MM.1S (cell line): ENCODE results near the gene DOCK4.

Source experiments
- DNase-seq: peaks from one replicate; pipeline ENCODE4 v3.0.0-alpha.2; 2015
- H2AFZ ChIP-seq: fragments of 300-600 bp; sonication (generic); 2 replicates; pipeline ENCODE4 v1.6.0; 2016; ENCODE audit warnings: antibody characterized with exemption, low read length
- H3F3A ChIP-seq: fragments of 300-600 bp; sonication (generic); 2 replicates; pipeline ENCODE4 v1.6.1; 2016; ENCODE audit warnings: mild to moderate bottlenecking, antibody characterized with exemption, low read length, moderate library complexity, mixed read lengths; ENCODE audit not compliant: insufficient read depth
- H3K27ac ChIP-seq: fragments of 300-600 bp; sonication (generic); 2 replicates; pipeline ENCODE4 v1.5.1; 2016; ENCODE audit warnings: mild to moderate bottlenecking, low read length
- H3K27me3 ChIP-seq: fragments of 300-600 bp; sonication (generic); replicated peaks from 2 replicates; pipeline ENCODE4 v1.6.0; 2016; ENCODE audit warnings: low read length; ENCODE audit not compliant: insufficient read depth
- H3K36me3 ChIP-seq: fragments of 300-600 bp; sonication (generic); replicated peaks from 2 replicates; pipeline ENCODE4 v1.6.1; 2016; ENCODE audit warnings: mild to moderate bottlenecking, low read length, mixed read lengths; ENCODE audit not compliant: insufficient read depth
- H3K4me1 ChIP-seq: fragments of 300-600 bp; sonication (generic); 2 replicates; pipeline ENCODE4 v1.6.1; 2016; ENCODE audit warnings: low read length, mixed read lengths
- H3K4me2 ChIP-seq: fragments of 300-600 bp; sonication (generic); 2 replicates; pipeline ENCODE4 v1.6.0; 2016; ENCODE audit warnings: low read depth, low read length
- H3K4me3 ChIP-seq: fragments of 300-600 bp; sonication (generic); 2 replicates; pipeline ENCODE4 v1.5.1; 2016; ENCODE audit warnings: low read length, mixed read lengths
- H3K79me2 ChIP-seq: fragments of 300-600 bp; sonication (generic); 2 replicates; pipeline ENCODE4 v1.6.1; 2016; ENCODE audit warnings: mixed run types, low read length, mixed read lengths
- H3K9ac ChIP-seq: fragments of 300-600 bp; sonication (generic); 2 replicates; pipeline ENCODE4 v1.6.1; 2016; ENCODE audit warnings: low read length, mixed read lengths
- H3K9me2 ChIP-seq: fragments of 300-600 bp; sonication (generic); replicated peaks from 2 replicates; pipeline ENCODE4 v1.6.1; 2016; ENCODE audit warnings: mild to moderate bottlenecking, low read length, mixed read lengths; ENCODE audit not compliant: insufficient read depth
- H3K9me3 ChIP-seq: fragments of 300-600 bp; sonication (generic); replicated peaks from 2 replicates; pipeline ENCODE4 v1.6.1; 2016; ENCODE audit warnings: mild to moderate bottlenecking, low read length, mixed read lengths; ENCODE audit not compliant: insufficient read depth
- H4K20me1 ChIP-seq: fragments of 300-600 bp; sonication (generic); 2 replicates; pipeline ENCODE4 v1.6.1; 2016; ENCODE audit warnings: mild to moderate bottlenecking, low read length, moderate library complexity, mixed read lengths; ENCODE audit not compliant: insufficient read depth
- CTCF ChIP-seq: fragments of 300-600 bp; sonication (generic); IDR thresholded peaks from 2 replicates; pipeline ENCODE4 v1.5.1; 2016; ENCODE audit warnings: antibody characterized with exemption, low read length, mixed read lengths
- EZH2 ChIP-seq: fragments of 300-600 bp; sonication (generic); optimal IDR thresholded peaks from 2 replicates; pipeline ENCODE3; 2017; ENCODE audit warnings: low read depth, mild to moderate bottlenecking, antibody characterized with exemption, low read length, mixed read lengths
- EZH2phosphoT487 ChIP-seq: fragments of 300-600 bp; sonication (generic); IDR thresholded peaks from 2 replicates; pipeline ENCODE4 v1.6.1; 2018; ENCODE audit warnings: antibody characterized with exemption, low read length

Gene DOCK4

GRCh38 chr7:111920329-111920728, 285.9 kb downstream of the DOCK4 start:
- Histone ChIP-seq H3F3A (no peaks in the 10 kb centered on the region), H3K36me3 (no peaks in the 10 kb centered on the region), H3K27me3 (no peaks in the 10 kb centered on the region), H3K9ac (no peak overlapping the region), H3K9me3 (no peaks in the 10 kb centered on the region), H3K79me2 (no peaks in the 10 kb centered on the region), H2AFZ (no peak overlapping the region), H3K9me2 (no peaks in the 10 kb centered on the region), H3K27ac (no peak overlapping the region), H3K4me3 (no peak overlapping the region), H3K4me2 (no peak overlapping the region), H3K4me1 (0 out of 2 replicates have a peak, but pooled peaks cover 4% of the 10 kb centered on the region), H4K20me1 (no peaks in the 10 kb centered on the region)
- no peak for DNase-seq
- TF ChIP-seq EZH2phosphoT487 (no peak), CTCF (no peak), EZH2 (no peak)

GRCh38 chr7:111919631-111920179, 286.5 kb downstream of the DOCK4 start:
- Histone ChIP-seq H3K4me1 (0 out of 2 replicates have a peak, but pooled peaks cover 4% of the 10 kb centered on the region), H3K36me3 (no peaks in the 10 kb centered on the region), H3K9me3 (no peaks in the 10 kb centered on the region), H3K27ac (no peak overlapping the region), H3F3A (no peaks in the 10 kb centered on the region), H3K4me3 (no peak overlapping the region), H3K79me2 (no peaks in the 10 kb centered on the region), H2AFZ (no peak overlapping the region), H3K27me3 (no peaks in the 10 kb centered on the region), H4K20me1 (no peaks in the 10 kb centered on the region), H3K9me2 (no peaks in the 10 kb centered on the region), H3K4me2 (no peak overlapping the region), H3K9ac (no peak overlapping the region)
- DNase-seq: no peak
- no peak for TF ChIP-seq EZH2
- TF ChIP-seq EZH2phosphoT487: no peak
- no peak for TF ChIP-seq CTCF

- TF ChIP-seq EZH2 (no peak), EZH2phosphoT487 (no peak), CTCF (no peak)
- H3K9ac ChIP-seq: no peak overlapping the region
- no peaks in the 10 kb centered on the region for H3K9me3 ChIP-seq
- H3K27ac ChIP-seq: no peak overlapping the region
- no peak for DNase-seq
- H3K4me3 ChIP-seq: no peak overlapping the region
- no peaks in the 10 kb centered on the region for H4K20me1 ChIP-seq
- H3K36me3 ChIP-seq: no peaks in the 10 kb centered on the region
- no peak overlapping the region for H2AFZ ChIP-seq
- no peaks in the 10 kb centered on the region for H3K27me3 ChIP-seq
- no peaks in the 10 kb centered on the region for H3K9me2 ChIP-seq
- no peaks in the 10 kb centered on the region for H3F3A ChIP-seq
- 0 out of 2 replicates have a peak, but pooled peaks cover 4% of the 10 kb centered on the region for H3K4me1 ChIP-seq
- H3K4me2 ChIP-seq: no peak overlapping the region
- no peaks in the 10 kb centered on the region for H3K79me2 ChIP-seq
These were observed 287.0 kb downstream of the DOCK4 start for GRCh38 chr7:111919164-111919563.
